HEK293T (cell line): ENCODE data around the gene ACSL6.

Experiments
- BHLHE40 ChIP-seq: fragments of 450-650 bp; IDR thresholded peaks from 2 replicates; pipeline ENCODE4 v1.6.1; 2016; ENCODE audit warnings: mild to moderate bottlenecking, moderate library complexity, borderline replicate concordance
- FOXA1 ChIP-seq: fragments of 450-650 bp; IDR thresholded peaks from 2 replicates; pipeline ENCODE4 v1.6.1; 2016; ENCODE audit warnings: mild to moderate bottlenecking

- TF ChIP-seq FOXA1 (no peak), BHLHE40 (no peak)
Measured at GRCh38 chr5:132020568-132021339, 9.3 kb upstream of the ACSL6 start.
